ENCODE results near the gene MEGF11. TPM values are rescaled to one million over a fixed set of nuclear protein-coding genes. Genes with fewer than 3 reads are reported as not detected.

Gene MEGF11
- total RNA-seq, 1 experiment from 2014 or later, result 0.76 TPM

- DNase-seq, result no peak
- Histone ChIP-seq H3K4me3 (ENCODE audit: insufficient read depth, low read depth, low read length) (no peak overlapping the region), H3K36me3 (replicated peaks; ENCODE audit: control insufficient read depth, insufficient read depth, low read length) (no peaks in the 10 kb centered on the region), H3K27me3 (ENCODE audit: control insufficient read depth, insufficient read depth, low read length) (no peaks in the 10 kb centered on the region)
Observed at GRCh38 chr15:66096688-66097058, 156.9 kb downstream of the MEGF11 start.

- Histone ChIP-seq H3K36me3 (replicated peaks; ENCODE audit: control insufficient read depth, insufficient read depth, low read length) (no peaks in the 10 kb centered on the region), H3K27me3 (ENCODE audit: control insufficient read depth, insufficient read depth, low read length) (no peaks in the 10 kb centered on the region), H3K4me3 (ENCODE audit: insufficient read depth, low read depth, low read length) (no peak overlapping the region)
- peak; percentile 59 for DNase-seq
Observed at GRCh38 chr15:66095871-66096687, 157.5 kb downstream of the MEGF11 start.

- Histone ChIP-seq H3K36me3 (replicated peaks; ENCODE audit: control insufficient read depth, insufficient read depth, low read length) (no peaks in the 10 kb centered on the region), H3K4me3 (ENCODE audit: insufficient read depth, low read depth, low read length) (no peak overlapping the region), H3K27me3 (ENCODE audit: control insufficient read depth, insufficient read depth, low read length) (no peaks in the 10 kb centered on the region)
- no peak for DNase-seq
Observed at GRCh38 chr15:66094331-66094730, 159.2 kb downstream of the MEGF11 start.

- Histone ChIP-seq H3K27me3 (ENCODE audit: control insufficient read depth, insufficient read depth, low read length) (no peaks in the 10 kb centered on the region), H3K4me3 (ENCODE audit: insufficient read depth, low read depth, low read length) (no peak overlapping the region), H3K36me3 (replicated peaks; ENCODE audit: control insufficient read depth, insufficient read depth, low read length) (no peaks in the 10 kb centered on the region)
- DNase-seq, result no peak
Observed at GRCh38 chr15:66092053-66093016, 161.2 kb downstream of the MEGF11 start.

- DNase-seq, result no peak
- H3K27me3 ChIP-seq (ENCODE audit: control insufficient read depth, insufficient read depth, low read length), result no peaks in the 10 kb centered on the region
- H3K4me3 ChIP-seq (ENCODE audit: insufficient read depth, low read depth, low read length), result no peak overlapping the region
- H3K36me3 ChIP-seq (replicated peaks; ENCODE audit: control insufficient read depth, insufficient read depth, low read length), result no peaks in the 10 kb centered on the region
Observed at GRCh38 chr15:66089509-66089908, 164.0 kb downstream of the MEGF11 start.

- no peaks in the 10 kb centered on the region for H3K27me3 ChIP-seq (ENCODE audit: control insufficient read depth, insufficient read depth, low read length)
- H3K36me3 ChIP-seq (replicated peaks; ENCODE audit: control insufficient read depth, insufficient read depth, low read length), result no peaks in the 10 kb centered on the region
- no peak for DNase-seq
- H3K4me3 ChIP-seq (ENCODE audit: insufficient read depth, low read depth, low read length), result no peak overlapping the region
Observed at GRCh38 chr15:66089049-66089448, 164.5 kb downstream of the MEGF11 start.

- no peak for DNase-seq
- Histone ChIP-seq H3K27me3 (ENCODE audit: control insufficient read depth, insufficient read depth, low read length) (no peaks in the 10 kb centered on the region), H3K36me3 (replicated peaks; ENCODE audit: control insufficient read depth, insufficient read depth, low read length) (no peaks in the 10 kb centered on the region), H3K4me3 (ENCODE audit: insufficient read depth, low read depth, low read length) (no peak overlapping the region)
Observed at GRCh38 chr15:66085128-66085527, 168.4 kb downstream of the MEGF11 start.

GRCh38 chr15:66084704-66085103, 168.8 kb downstream of the MEGF11 start:
- Histone ChIP-seq H3K27me3 (ENCODE audit: control insufficient read depth, insufficient read depth, low read length) (no peaks in the 10 kb centered on the region), H3K4me3 (ENCODE audit: insufficient read depth, low read depth, low read length) (no peak overlapping the region), H3K36me3 (replicated peaks; ENCODE audit: control insufficient read depth, insufficient read depth, low read length) (no peaks in the 10 kb centered on the region)
- DNase-seq, result no peak

- peak; percentile 86 for DNase-seq
- no peaks in the 10 kb centered on the region for H3K27me3 ChIP-seq (ENCODE audit: control insufficient read depth, insufficient read depth, low read length)
Observed at GRCh38 chr15:66080717-66081398, 172.7 kb downstream of the MEGF11 start.

GRCh38 chr15:66078929-66079275, 174.6 kb downstream of the MEGF11 start:
- H3K36me3 ChIP-seq (replicated peaks; ENCODE audit: control insufficient read depth, insufficient read depth, low read length), result no peaks in the 10 kb centered on the region
- no peak for DNase-seq
- H3K4me3 ChIP-seq (ENCODE audit: insufficient read depth, low read depth, low read length), result no peak overlapping the region
- no peaks in the 10 kb centered on the region for H3K27me3 ChIP-seq (ENCODE audit: control insufficient read depth, insufficient read depth, low read length)

More at GRCh38 chr15:66080717-66081398, 172.7 kb downstream of the MEGF11 start:
- H3K4me3 ChIP-seq (ENCODE audit: insufficient read depth, low read depth, low read length), result no peak overlapping the region
- H3K36me3 ChIP-seq (replicated peaks; ENCODE audit: control insufficient read depth, insufficient read depth, low read length), result no peaks in the 10 kb centered on the region

GRCh38 chr15:66078196-66078928, 175.2 kb downstream of the MEGF11 start:
- Histone ChIP-seq H3K27me3 (ENCODE audit: control insufficient read depth, insufficient read depth, low read length) (no peaks in the 10 kb centered on the region), H3K36me3 (replicated peaks; ENCODE audit: control insufficient read depth, insufficient read depth, low read length) (no peaks in the 10 kb centered on the region), H3K4me3 (ENCODE audit: insufficient read depth, low read depth, low read length) (no peak overlapping the region)
- peak; percentile 79 for DNase-seq

GRCh38 chr15:66077320-66077663, 176.3 kb downstream of the MEGF11 start:
- H3K36me3 ChIP-seq (replicated peaks; ENCODE audit: control insufficient read depth, insufficient read depth, low read length), result no peaks in the 10 kb centered on the region
- no peaks in the 10 kb centered on the region for H3K27me3 ChIP-seq (ENCODE audit: control insufficient read depth, insufficient read depth, low read length)
- no peak for DNase-seq
- no peak overlapping the region for H3K4me3 ChIP-seq (ENCODE audit: insufficient read depth, low read depth, low read length)

- no peak overlapping the region for H3K4me3 ChIP-seq (ENCODE audit: insufficient read depth, low read depth, low read length)
- no peak for DNase-seq
- no peaks in the 10 kb centered on the region for H3K36me3 ChIP-seq (replicated peaks; ENCODE audit: control insufficient read depth, insufficient read depth, low read length)
- H3K27me3 ChIP-seq (ENCODE audit: control insufficient read depth, insufficient read depth, low read length), result no peaks in the 10 kb centered on the region
Observed at GRCh38 chr15:66076591-66077319, 176.8 kb downstream of the MEGF11 start.
